ENCODE results near the gene SUN1.

GRCh38 chr7:834277-834676 lies 2.0 kb downstream of the SUN1 start:
- TF ChIP-seq ZNF512 (CRISPR knock-in tag; IDR thresholded peaks at IDR 0.05; ENCODE audit: borderline replicate concordance) (no peak), CBFB (CRISPR knock-in tag; IDR thresholded peaks at IDR 0.05; ENCODE audit: low read depth) (no peak), CTCF (IDR thresholded peaks at IDR 0.05) (no peak), GTF2I (CRISPR knock-in tag; conservative IDR thresholded peaks at IDR 0.05) (no peak), E2F1 (CRISPR knock-in tag; IDR thresholded peaks at IDR 0.05) (no peak), CREM (CRISPR knock-in tag; IDR thresholded peaks at IDR 0.05) (no peak), ATF1 (CRISPR knock-in tag; IDR thresholded peaks at IDR 0.05) (no peak), ZNF138 (CRISPR knock-in tag; conservative IDR thresholded peaks at IDR 0.05) (no peak), USF2 (CRISPR knock-in tag; IDR thresholded peaks at IDR 0.05) (no peak), TEAD1 (CRISPR knock-in tag; IDR thresholded peaks at IDR 0.05) (no peak), TCF7 (CRISPR knock-in tag; IDR thresholded peaks at IDR 0.05; ENCODE audit: low read depth) (no peak)
